CD14-positive monocyte (primary cell): ENCODE measurements around the gene G6PC1. TPM values are rescaled to one million over a fixed set of nuclear protein-coding genes. Genes with fewer than 3 reads are reported as not detected.
"Not testable (repeated sequence)": the region's sequence is repeated elsewhere in the genome, so short reads cannot be mapped to it uniquely, and the experiment has no call there.

Experiments used
- DNase-seq, 3 donors: peaks; one replicate each; pipeline ENCODE4 v3.0.0-alpha.2; 2011 to 2022
- H2AFZ ChIP-seq: 2 replicates; pipeline ENCODE4 v1.6.0; 2012; ENCODE audit warnings: mild to moderate bottlenecking, low read depth, low read length, inconsistent platforms; ENCODE audit not compliant: insufficient read depth, poor library complexity, severe bottlenecking
- H3K27ac ChIP-seq, 2 donors: 1 replicate in 1 of 2; 2 replicates in 1 of 2; pipeline ENCODE4 v1.5.1; 2012 to 2013; ENCODE audit warnings: low read length in 2 of 2, control low read depth in 1 of 2, inconsistent platforms in 1 of 2, low read depth in 1 of 2, mild to moderate bottlenecking in 1 of 2
- H3K27me3 ChIP-seq, 2 donors: one replicate each; pipeline versions ENCODE4 v1.6.0 to v1.6.1; 2011 to 2013; ENCODE audit warnings: low read length in 2 of 2; ENCODE audit not compliant: control insufficient read depth in 2 of 2, insufficient read depth in 2 of 2
- H3K36me3 ChIP-seq, 2 donors: replicated peaks in 1 of 2; 1 replicate in 1 of 2; 2 replicates in 1 of 2; pipeline versions ENCODE4 v1.5.1 to v1.6.1; 2012 to 2013; ENCODE audit warnings: low read length in 2 of 2, control low read depth in 1 of 2, inconsistent platforms in 1 of 2, mild to moderate bottlenecking in 1 of 2; ENCODE audit not compliant: insufficient read depth in 2 of 2, control insufficient read depth in 1 of 2
- H3K4me1 ChIP-seq, 2 donors: 1 replicate in 1 of 2; 2 replicates in 1 of 2; pipeline versions ENCODE4 v1.5.1 to v1.6.1; 2012 to 2013; ENCODE audit warnings: low read length in 2 of 2, control low read depth in 1 of 2, inconsistent platforms in 1 of 2, mild to moderate bottlenecking in 1 of 2, moderate library complexity in 1 of 2; ENCODE audit not compliant: insufficient read depth in 2 of 2, control insufficient read depth in 1 of 2
- H3K4me2 ChIP-seq: replicated peaks from 2 replicates; pipeline ENCODE3; 2012; ENCODE audit warnings: low read length, moderate library complexity, mild to moderate bottlenecking; ENCODE audit not compliant: poor library complexity, severe bottlenecking; ENCODE audit errors: extremely low read depth
- H3K4me3 ChIP-seq, 3 experiments: fragments of 200-600 bp in 1 of 3; sonication (generic) in 1 of 3; replicated peaks in 1 of 3; 1 replicate in 2 of 3; 2 replicates in 1 of 3; pipeline ENCODE4 v1.5.1; 2011 to 2013; ENCODE audit warnings: low read length in 3 of 3, mild to moderate bottlenecking in 3 of 3, control low read depth in 2 of 3, low read depth in 2 of 3, inconsistent platforms in 1 of 3, moderate library complexity in 1 of 3
- H3K79me2 ChIP-seq: 2 replicates; pipeline ENCODE4 v1.6.0; 2012; ENCODE audit warnings: mild to moderate bottlenecking, control low read depth, inconsistent platforms, low read length, moderate library complexity; ENCODE audit not compliant: insufficient read depth
- H3K9ac ChIP-seq: 2 replicates; pipeline ENCODE4 v1.6.0; 2017; ENCODE audit warnings: low read length, mild to moderate bottlenecking; ENCODE audit not compliant: insufficient read depth, poor library complexity, severe bottlenecking
- H3K9me3 ChIP-seq, 2 donors: replicated peaks in 1 of 2; 1 replicate in 1 of 2; 2 replicates in 1 of 2; pipeline versions ENCODE4 v1.5.1 to v1.6.1; 2012 to 2013; ENCODE audit warnings: low read length in 2 of 2, control low read depth in 1 of 2; ENCODE audit not compliant: control insufficient read depth in 1 of 2, insufficient read depth in 1 of 2
- H4K20me1 ChIP-seq: 2 replicates; pipeline ENCODE4 v1.6.0; 2012; ENCODE audit warnings: mild to moderate bottlenecking, low read length, control low read depth, moderate library complexity; ENCODE audit not compliant: insufficient read depth
- H3K27ac Mint-ChIP-seq, 7 donors: one replicate each; pipeline ENCODE4 v1.8.0; 2020; ENCODE audit warnings: mild to moderate bottlenecking in 7 of 7, mixed read lengths in 7 of 7, moderate library complexity in 6 of 7, inconsistent platforms in 2 of 7
- H3K27me3 Mint-ChIP-seq, 3 donors: one replicate each; pipeline ENCODE4 v1.8.0; 2021 to 2022; ENCODE audit warnings: low read depth in 3 of 3, mild to moderate bottlenecking in 3 of 3, mixed read lengths in 3 of 3, moderate library complexity in 3 of 3, inconsistent platforms in 1 of 3
- H3K36me3 Mint-ChIP-seq, 2 donors: one replicate each; pipeline ENCODE4 v1.8.0; 2020; ENCODE audit warnings: mixed read lengths in 2 of 2, inconsistent platforms in 1 of 2, mild to moderate bottlenecking in 1 of 2
- H3K4me1 Mint-ChIP-seq: one replicate; pipeline ENCODE4 v1.8.0; 2020; ENCODE audit warnings: mild to moderate bottlenecking, mixed read lengths
- H3K4me3 Mint-ChIP-seq, 2 donors: one replicate each; pipeline ENCODE4 v1.8.0; 2020; ENCODE audit warnings: mild to moderate bottlenecking in 2 of 2, mixed read lengths in 2 of 2, moderate library complexity in 1 of 2
- H3K9me3 Mint-ChIP-seq, 7 donors: one replicate each; pipeline ENCODE4 v1.8.0; 2020 to 2022; ENCODE audit warnings: mixed read lengths in 7 of 7, mild to moderate bottlenecking in 6 of 7, moderate library complexity in 6 of 7, inconsistent platforms in 2 of 7
- CTCF ChIP-seq: fragments of 200-600 bp; IDR thresholded peaks from one replicate; pipeline ENCODE4 v1.8.0; 2022; ENCODE audit warnings: antibody characterized with exemption, mild to moderate bottlenecking
- WGBS: methylation state at CpG from one replicate; pipeline ENCODE4 v1.1.5; 2013; ENCODE audit warnings: missing lambda C conversion rate; ENCODE audit not compliant: insufficient coverage; 5-methylcytosine and 5-hydroxymethylcytosine counted together
- intact Hi-C, 2 donors: fragments of 100-400 bp; cut with micrococcal nuclease; formaldehyde crosslinking; loops; one replicate each; pipeline versions ENCODE4 v1.15.0 to v1.15.1; 2023
- polyA plus RNA-seq, 3 donors: library from polyadenylated mRNA; depleted of rRNA in 1 of 3; unstranded in 2 of 3; stranded (reverse) in 1 of 3; fragments of 300-500 nt in 2 of 3; fragments of >200 nt in 1 of 3; fragmentation: Illumina TruSeq in 2 of 3; gene quantifications; 1 replicate in 2 of 3; 2 replicates in 1 of 3; pipeline ENCODE4 v1.2.3, GENCODE V29; 2012 to 2021

Gene G6PC1
- polyA plus RNA-seq, 3 donors, result not detected

GRCh38 chr17:42882166-42882565, 18.4 kb upstream of the G6PC1 start:
- no peak for DNase-seq
- Histone ChIP-seq H3K4me1 (peaks cover 22 to 27% of the 10 kb centered on the region in 2 donors), H3K27me3 (no peaks in the 10 kb centered on the region), H3K9ac (no peak overlapping the region), H3K79me2 (no peaks in the 10 kb centered on the region), H3K4me2 (no peak overlapping the region), H3K9me3 (no peaks in the 10 kb centered on the region), H3K36me3 (no peaks in the 10 kb centered on the region), H3K27ac (no peak overlapping the region), H3K4me3 (no peak overlapping the region), H4K20me1 (no peaks in the 10 kb centered on the region), H2AFZ (no peak overlapping the region)
- Mint-ChIP-seq H3K27ac (no peak overlapping the region), H3K4me1 (peaks cover 22% of the 10 kb centered on the region), H3K36me3 (no peaks in the 10 kb centered on the region), H3K27me3 (peaks cover 7 to 12% (median 12%) of the 10 kb centered on the region in 3 donors), H3K4me3 (no peak overlapping the region), H3K9me3 (peaks cover 0 to 2% (median 0%) of the 10 kb centered on the region in 7 donors)
- WGBS, result 94% methylated on average over 5 of the region's 8 CpGs
- TF ChIP-seq CTCF, result no peak
- intact Hi-C loops, result no loop called here

DNA sequence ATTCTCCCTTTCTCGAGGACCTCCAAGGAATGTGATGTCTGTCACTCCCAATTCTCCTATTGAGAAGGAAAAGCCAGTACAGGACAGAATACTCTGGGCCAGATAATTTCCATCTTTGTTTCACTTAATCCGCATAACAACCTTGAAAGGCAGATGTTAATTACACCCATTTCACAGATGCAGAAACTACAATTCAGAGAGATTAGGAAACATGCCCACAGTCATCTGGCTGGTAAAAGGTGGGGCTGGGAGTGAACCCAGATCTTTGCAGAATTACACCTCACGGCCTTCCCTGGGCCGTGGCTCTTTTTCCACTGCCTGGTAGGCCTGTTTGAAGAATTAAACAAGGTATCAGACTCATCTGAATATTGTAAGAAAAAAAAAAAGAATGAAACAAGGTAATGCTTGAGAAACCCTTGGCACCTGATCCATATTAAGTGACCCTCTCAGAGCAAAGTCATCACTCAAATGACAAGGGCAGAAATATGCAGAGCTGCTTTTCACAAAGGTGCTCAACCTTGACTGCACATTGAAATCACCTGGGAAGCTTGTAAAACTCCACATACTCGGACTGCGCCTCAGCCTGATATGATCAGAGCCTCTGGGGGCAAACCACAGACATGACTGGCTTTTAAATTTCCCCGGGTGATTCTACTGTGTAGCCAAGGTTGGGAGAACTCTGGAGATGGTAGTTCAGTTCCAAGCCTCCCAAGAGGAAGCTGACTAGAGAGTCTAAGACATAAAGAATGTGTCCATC, 16.6 kb upstream of the G6PC1 start:
- Histone ChIP-seq H3K27me3 (no peaks in the 10 kb centered on the region), H2AFZ (no peak overlapping the region), H3K9ac (no peak overlapping the region), H4K20me1 (no peaks in the 10 kb centered on the region), H3K4me2 (no peak overlapping the region), H3K9me3 (no peaks in the 10 kb centered on the region), H3K36me3 (no peaks in the 10 kb centered on the region), H3K4me1 (peaks cover 29 to 38% of the 10 kb centered on the region in 2 donors), H3K4me3 (no peak overlapping the region), H3K79me2 (no peaks in the 10 kb centered on the region), H3K27ac (no peak overlapping the region)
- WGBS, result 100% methylated on average over 4 of the region's 7 CpGs
- Mint-ChIP-seq H3K4me3 (no peak overlapping the region), H3K27ac (no peak overlapping the region), H3K4me1 (peaks cover 31% of the 10 kb centered on the region), H3K27me3 (peaks cover 3 to 7% (median 6%) of the 10 kb centered on the region in 3 donors), H3K36me3 (no peaks in the 10 kb centered on the region), H3K9me3 (peaks cover 0 to 2% (median 0%) of the 10 kb centered on the region in 7 donors)
- intact Hi-C loops, result no loop called here
- no peak for TF ChIP-seq CTCF
- no peak for DNase-seq

GRCh38 chr17:42885806-42886205, 14.8 kb upstream of the G6PC1 start:
- intact Hi-C loops, result not testable (repeated sequence)

More at GRCh38 chr17:42885806-42886205, 14.8 kb upstream of the G6PC1 start:
- H3K9me3 ChIP-seq, H3K27me3 ChIP-seq, H4K20me1 ChIP-seq, H3K4me3 Mint-ChIP-seq, H3K36me3 ChIP-seq, H3K79me2 ChIP-seq, H3K9me3 Mint-ChIP-seq, H3K36me3 Mint-ChIP-seq, H3K27me3 Mint-ChIP-seq, H2AFZ ChIP-seq, DNase-seq: not testable (repeated sequence)
- peak overlapping the region; percentile 6 for H3K9ac ChIP-seq
- H3K4me3 ChIP-seq, result peak overlapping the region in 1 of 3 experiments; percentile 52
- peak overlapping the region; percentile 64 for H3K4me2 ChIP-seq
- H3K27ac ChIP-seq, result peak overlapping the region in 1 of 2 donors; percentile 64
- Mint-ChIP-seq H3K4me1 (peaks cover 36% of the 10 kb centered on the region), H3K27ac (peak overlapping the region in 6 of 7 donors; percentile 63 to 91 (median 82))
- H3K4me1 ChIP-seq, result peaks cover 29 to 38% of the 10 kb centered on the region in 2 donors
- WGBS, result 100% methylated on average over 1 of the region's 3 CpGs
